GM13977 (cell line): ENCODE measurements around the gene FAM120A.

Experiments
- DNase-seq: peaks from one replicate; pipeline ENCODE4 v3.0.0; 2012; ENCODE audit warnings: low spot score
- CTCF ChIP-seq: IDR thresholded peaks from 2 replicates; pipeline ENCODE4 v1.5.1; 2012; ENCODE audit warnings: mild to moderate bottlenecking, control low read depth; ENCODE audit not compliant: insufficient read depth; ENCODE audit errors: extremely low read depth, missing control alignments
- in situ Hi-C: fragments of 300-500 bp; cut with MboI; formaldehyde crosslinking; loops from one replicate; pipeline ENCODE4 v1.12.0; 2022; ENCODE audit warnings: low sequenced_read_pairs, low pct_unique_long_range_greater_than_20kb, mixed read lengths, inconsistent platforms; ENCODE audit not compliant: unreplicated experiment

FAM120A gene

GRCh38 chr9:93597142-93597706 lies 145.7 kb downstream of the FAM120A start:
- no peak for DNase-seq
- in situ Hi-C loops, result no loop called here

GRCh38 chr9:93597871-93598646 lies 146.6 kb downstream of the FAM120A start:
- in situ Hi-C loops, result no loop called here
- DNase-seq, result no peak
- no peak for TF ChIP-seq CTCF

More at GRCh38 chr9:93597142-93597706, 145.7 kb downstream of the FAM120A start:
- TF ChIP-seq CTCF, result no peak

- in situ Hi-C loops, result no loop called here
Observed at GRCh38 chr9:93598647-93599241, 147.3 kb downstream of the FAM120A start.

GRCh38 chr9:93599571-93600403 lies 148.3 kb downstream of the FAM120A start:
- TF ChIP-seq CTCF, result no peak

More at GRCh38 chr9:93598647-93599241, 147.3 kb downstream of the FAM120A start:
- no peak for DNase-seq
- no peak for TF ChIP-seq CTCF

GRCh38 chr9:93600504-93600903 lies 149.0 kb downstream of the FAM120A start:
- no peak for DNase-seq
- in situ Hi-C loops, result no loop called here
- TF ChIP-seq CTCF, result no peak

More at GRCh38 chr9:93599571-93600403, 148.3 kb downstream of the FAM120A start:
- in situ Hi-C loops, result no loop called here
- no peak for DNase-seq

GRCh38 chr9:93601063-93601462 lies 149.6 kb downstream of the FAM120A start:
- in situ Hi-C loops, result no loop called here
- no peak for DNase-seq
- TF ChIP-seq CTCF, result no peak
